HG02852 (cell line): ENCODE results near the gene BRF1.
A peak's percentile ranks its signal among the peaks of the same experiment; 100 is the strongest.

Experiments
- ATAC-seq: cut with Tn5 transposase; IDR thresholded peaks from one replicate; pipeline ENCODE4 v1.9.1; 2021; ENCODE audit warnings: mild to moderate bottlenecking, moderate library complexity; ENCODE audit not compliant: unreplicated experiment

The BRF1 gene

DNA sequence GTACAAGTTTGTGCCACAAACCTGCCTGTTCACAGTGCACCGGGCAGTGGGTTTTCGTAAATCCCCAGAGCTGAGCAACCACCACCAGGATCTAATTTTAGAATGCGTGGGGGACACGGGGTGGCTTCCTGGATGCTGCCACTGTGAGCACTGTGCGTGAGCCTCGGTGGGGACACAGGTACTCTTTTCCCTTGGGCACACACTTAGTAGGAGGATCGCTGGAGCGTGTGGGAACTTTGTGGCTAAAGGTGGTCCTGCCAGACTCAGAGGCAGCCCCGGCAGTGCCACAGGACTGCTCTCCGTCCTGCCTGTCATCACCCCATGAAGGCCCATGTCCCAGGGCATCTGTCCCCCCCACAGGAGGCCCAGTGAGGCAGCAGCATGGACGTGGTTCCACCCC lies 31.4 kb downstream of the BRF1 start:
- no peak for ATAC-seq

DNA sequence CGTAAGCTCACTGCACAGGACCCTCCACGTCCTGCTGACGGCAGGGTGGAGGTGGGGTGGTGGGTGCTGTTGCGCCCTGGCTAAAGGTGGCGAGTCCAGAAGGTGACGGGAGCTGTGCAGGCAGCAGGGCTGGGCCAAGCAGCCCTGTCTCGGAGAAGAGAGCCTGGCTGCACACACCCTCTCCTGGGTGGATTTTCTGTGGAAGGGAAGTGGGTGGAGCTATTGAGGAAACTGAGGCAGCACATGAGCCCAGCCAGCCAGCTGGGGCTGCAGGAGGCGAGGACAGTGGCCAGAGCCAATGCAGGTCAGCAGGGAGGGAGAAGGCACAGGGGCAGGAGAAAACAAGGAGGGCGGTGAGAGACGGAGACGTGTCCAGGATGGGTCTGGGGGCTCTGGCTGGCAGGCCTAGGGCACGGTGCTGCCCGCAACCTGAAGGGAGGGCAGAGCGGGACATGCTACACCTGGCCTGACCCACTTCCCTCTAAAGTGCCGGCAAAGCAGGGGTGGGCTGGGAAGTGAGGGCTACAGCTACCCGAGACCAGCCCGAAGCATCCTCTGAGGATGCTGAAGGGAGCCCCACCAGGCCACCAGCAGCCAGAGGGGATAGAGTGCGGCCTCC lies 32.0 kb downstream of the BRF1 start:
- no peak for ATAC-seq

GRCh38 chr14:105267820-105268548 lies 32.8 kb downstream of the BRF1 start:
- ATAC-seq, result no peak

DNA sequence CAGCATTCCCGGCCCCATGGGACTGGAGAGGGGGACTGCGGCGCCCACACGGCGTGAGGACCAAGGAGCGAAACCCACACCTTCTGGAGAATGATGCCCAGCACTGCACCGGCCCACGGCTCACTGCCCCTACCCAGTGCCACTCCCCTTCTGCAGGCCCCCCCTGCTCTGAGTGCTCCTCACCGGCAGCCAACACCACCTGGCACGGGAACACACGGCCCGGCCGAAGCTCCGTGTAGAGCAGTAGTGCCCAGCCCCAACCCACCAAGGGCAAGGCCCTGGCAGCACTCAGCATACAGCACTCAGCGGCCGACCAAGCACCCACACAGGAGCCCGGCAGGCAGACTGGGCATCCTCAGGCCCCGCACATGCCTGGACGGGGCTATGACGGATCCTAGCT lies 39.0 kb downstream of the BRF1 start:
- no peak for ATAC-seq

GRCh38 chr14:105260959-105261358 lies 39.8 kb downstream of the BRF1 start:
- no peak for ATAC-seq

GRCh38 chr14:105258846-105259245 lies 42.0 kb downstream of the BRF1 start:
- no peak for ATAC-seq

- no peak for ATAC-seq
Observed at GRCh38 chr14:105257464-105257863, 43.3 kb downstream of the BRF1 start.

- no peak for ATAC-seq
Observed at GRCh38 chr14:105256292-105256960, 44.4 kb downstream of the BRF1 start.

DNA sequence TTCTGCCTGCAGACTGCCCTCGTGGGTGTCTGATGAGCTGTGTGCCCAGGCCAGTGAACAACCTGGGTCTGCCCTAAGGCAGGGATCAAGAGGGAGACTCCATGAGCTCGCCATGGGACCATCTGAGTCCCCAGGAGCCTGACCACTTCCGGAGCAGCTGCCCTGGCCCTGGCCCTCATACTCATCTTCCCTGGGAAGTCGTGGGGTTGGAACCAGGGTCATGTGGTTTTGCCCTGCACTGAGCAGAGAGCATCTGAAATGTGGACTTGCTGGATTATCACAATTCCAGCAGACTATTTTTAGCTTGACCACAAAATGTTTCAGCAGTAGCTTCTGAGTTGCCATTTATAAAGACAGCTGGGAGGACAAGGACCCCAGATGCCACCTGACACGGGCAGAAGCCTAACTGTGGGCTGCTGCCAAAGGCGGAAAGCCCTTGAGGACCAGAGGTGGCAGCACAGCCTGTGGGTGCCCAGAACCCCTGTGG lies 45.7 kb downstream of the BRF1 start:
- no peak for ATAC-seq

- ATAC-seq, result no peak
Observed at GRCh38 chr14:105253329-105253682, 47.5 kb downstream of the BRF1 start.

DNA sequence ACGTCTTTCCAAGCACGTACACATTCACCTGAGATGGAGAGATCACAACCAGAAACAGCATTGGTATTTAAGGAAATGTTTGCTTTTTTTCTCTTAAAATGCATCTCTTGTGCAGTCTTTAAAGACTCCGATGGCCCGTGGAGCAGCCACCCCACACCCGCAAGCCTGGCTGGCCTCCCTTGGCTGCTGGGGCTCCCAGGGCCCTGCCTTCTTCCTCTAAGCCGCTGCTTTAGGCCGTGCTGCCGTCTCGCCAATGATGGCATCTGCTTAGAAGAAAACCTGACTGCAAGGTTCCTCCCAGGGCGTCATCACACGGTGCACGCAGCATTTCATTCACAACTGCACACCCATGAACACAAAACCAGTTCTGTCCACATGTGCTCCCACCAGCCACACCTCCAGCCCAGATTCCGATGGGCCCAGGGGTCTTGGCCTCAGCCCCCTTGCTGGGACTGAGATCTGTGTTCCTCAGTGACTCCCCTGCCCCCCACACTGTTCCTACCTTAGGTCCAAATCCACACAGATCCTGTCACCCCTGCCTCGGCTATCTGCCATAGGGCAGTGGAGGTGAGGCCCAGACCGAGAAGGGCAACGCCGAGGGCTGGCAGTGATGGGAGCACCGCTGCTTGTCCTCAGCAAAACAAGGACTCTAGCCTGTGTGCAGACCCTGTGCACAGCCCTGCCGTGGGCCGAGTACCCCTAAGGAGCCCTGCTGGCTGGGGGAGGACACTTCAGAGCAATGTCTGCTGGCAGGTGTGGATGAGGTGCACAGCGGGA lies 48.1 kb downstream of the BRF1 start:
- no peak for ATAC-seq

- no peak for ATAC-seq
Observed at GRCh38 chr14:105251920-105252319, 48.9 kb downstream of the BRF1 start.

GRCh38 chr14:105250986-105251385 lies 49.8 kb downstream of the BRF1 start:
- no peak for ATAC-seq

DNA sequence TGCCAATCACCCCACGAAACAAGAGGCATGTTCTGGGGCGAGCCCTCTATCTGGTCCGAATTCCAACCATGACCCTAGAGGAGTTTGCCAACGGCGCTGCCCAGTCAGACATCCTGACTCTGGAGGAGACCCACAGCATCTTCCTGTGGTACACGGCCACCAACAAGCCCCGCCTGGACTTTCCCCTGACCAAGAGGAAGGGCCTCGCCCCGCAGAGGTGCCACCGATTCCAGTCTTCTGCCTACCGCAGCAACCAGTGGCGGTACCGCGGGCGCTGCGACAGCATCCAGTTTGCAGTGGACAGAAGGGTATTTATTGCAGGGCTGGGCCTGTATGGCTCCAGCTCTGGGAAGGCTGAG lies 50.8 kb downstream of the BRF1 start:
- no peak for ATAC-seq

DNA sequence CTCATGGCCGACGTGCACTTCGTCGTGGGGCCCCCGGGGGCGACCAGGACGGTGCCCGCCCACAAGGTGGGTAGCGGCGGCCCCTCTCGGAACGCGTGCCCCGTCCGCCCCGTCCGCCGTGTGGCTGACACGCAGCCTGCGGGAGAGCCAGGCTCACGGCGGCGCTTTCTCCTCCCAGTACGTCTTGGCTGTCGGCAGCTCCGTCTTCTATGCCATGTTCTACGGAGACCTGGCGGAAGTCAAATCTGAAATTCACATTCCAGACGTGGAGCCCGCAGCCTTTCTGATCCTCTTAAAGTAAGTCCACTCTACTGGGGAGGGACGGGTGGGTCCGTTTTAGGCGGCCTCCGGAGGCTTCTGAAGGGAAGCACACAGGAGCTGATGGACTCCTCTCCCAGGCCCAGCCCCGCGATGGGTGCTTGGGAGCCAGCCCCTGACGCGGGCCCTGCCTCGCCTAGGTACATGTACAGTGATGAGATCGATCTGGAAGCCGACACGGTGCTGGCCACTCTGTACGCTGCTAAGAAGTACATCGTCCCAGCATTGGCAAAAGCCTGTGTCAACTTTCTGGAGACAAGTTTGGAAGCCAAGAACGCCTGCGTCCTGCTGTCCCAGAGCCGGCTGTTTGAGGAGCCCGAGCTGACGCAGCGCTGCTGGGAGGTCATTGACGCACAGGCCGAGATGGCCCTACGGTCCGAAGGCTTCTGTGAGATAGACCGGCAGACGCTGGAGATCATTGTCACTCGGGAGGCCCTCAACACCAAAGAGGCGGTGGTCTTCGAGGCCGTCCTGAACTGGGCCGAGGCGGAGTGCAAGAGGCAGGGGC lies 51.4 kb downstream of the BRF1 start:
- ATAC-seq, result no peak

DNA sequence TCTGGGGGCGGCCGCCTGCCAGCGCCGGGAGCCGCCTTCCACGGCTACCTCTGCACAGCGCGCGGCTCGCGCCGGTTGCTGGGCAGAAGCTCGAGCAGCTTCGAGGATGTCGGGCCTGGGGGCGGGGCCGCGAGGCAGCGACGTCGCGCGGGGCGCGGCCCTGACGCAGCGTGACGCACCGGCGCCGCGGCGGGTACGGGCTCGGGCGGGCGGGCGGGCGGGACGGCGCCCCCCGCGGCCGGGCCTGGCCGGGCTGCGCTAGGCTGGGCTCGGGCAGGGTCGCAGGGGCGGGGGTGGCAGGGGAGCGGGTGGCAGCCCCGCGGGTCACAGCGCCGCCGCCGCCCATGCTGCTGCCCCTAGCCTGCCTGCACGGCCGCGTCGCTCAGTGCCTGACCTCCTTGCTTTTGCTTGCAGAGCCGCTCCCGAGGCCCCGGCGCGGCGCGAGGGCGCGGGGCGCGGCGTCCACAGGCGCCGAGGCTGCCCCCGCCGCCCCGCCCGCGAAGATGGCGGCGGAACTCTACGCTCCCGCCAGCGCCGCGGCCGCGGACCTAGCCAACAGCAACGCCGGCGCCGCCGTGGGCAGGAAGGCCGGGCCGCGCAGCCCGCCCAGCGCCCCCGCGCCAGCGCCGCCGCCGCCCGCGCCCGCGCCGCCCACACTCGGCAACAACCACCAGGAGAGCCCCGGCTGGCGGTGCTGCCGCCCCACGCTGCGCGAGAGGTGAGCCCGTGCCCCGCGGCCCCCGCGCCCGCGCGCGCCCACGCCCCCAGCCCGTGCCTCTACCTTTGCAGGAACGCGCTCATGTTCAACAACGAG lies 52.2 kb downstream of the BRF1 start, which contains the start of gene BTBD6:
Gene BTBD6, plus strand, starts transcription at position 166 of the 814 bp plus-strand sequence. Its CDS starts 179 bp downstream, at position 345.
- peak; percentile 84 for ATAC-seq

DNA sequence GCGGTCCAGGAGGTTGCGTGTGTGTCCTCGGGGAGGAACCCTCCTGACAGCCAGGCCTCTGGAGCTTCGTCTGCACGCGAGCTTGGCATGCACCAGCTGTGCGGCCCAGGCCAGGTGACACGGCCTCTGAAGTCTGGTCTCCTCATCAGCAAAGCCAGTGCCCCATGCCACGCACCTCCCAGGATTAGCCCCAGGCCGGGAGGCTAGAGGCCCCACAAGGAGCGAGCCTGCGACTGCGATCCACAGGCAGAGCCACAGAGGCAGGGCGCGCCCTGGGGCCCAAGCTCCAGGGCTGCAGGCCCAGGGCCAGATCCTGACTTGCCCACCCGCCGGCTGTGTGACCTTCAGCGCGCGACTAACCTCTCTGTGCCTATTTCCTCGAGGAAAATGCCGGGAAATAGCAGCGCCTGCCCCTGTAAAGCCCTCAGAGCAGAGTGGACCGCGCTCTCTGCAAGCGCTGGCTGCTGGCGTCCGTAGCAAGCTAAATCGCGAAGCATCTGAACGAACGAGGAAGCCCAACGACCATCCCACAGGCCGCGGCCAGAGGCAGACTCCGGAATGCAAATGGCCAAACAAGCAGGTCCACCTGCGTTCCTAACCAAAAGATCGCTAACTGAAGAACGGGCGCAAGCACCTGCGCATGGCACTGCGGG lies 53.0 kb downstream of the BRF1 start:
- ATAC-seq, result no peak

- ATAC-seq, result no peak
Observed at GRCh38 chr14:105247026-105247425, 53.8 kb downstream of the BRF1 start.

GRCh38 chr14:105244334-105244733 lies 56.5 kb downstream of the BRF1 start:
- no peak for ATAC-seq
